ENCODE results near the gene GSG1L. TPM values are rescaled to one million over a fixed set of nuclear protein-coding genes. Genes with fewer than 3 reads are reported as not detected.
A peak's percentile ranks its signal among the peaks of the same experiment; 100 is the strongest.

Gene GSG1L
- total RNA-seq, 4 donors from 2014 or later = not detected

- DNase-seq (ENCODE audit: low spot score) = no peak
- no peak for ATAC-seq (ENCODE audit: low FRiP score)
- TF ChIP-seq CTCF (IDR thresholded peaks at IDR 0.05) = no peak
Observed at GRCh38 chr16:27868180-27868579, 195.3 kb downstream of the GSG1L start.

GRCh38 chr16:27867122-27868110 is 196.1 kb downstream of the GSG1L start:
- ATAC-seq (ENCODE audit: low FRiP score) (peak; percentile 45), DNase-seq (ENCODE audit: low spot score) (no peak)
- no peak for TF ChIP-seq CTCF (IDR thresholded peaks at IDR 0.05)

GRCh38 chr16:27863377-27863776 is 200.1 kb downstream of the GSG1L start:
- DNase-seq (ENCODE audit: low spot score) (no peak), ATAC-seq (ENCODE audit: low FRiP score) (no peak)
- no peak for TF ChIP-seq CTCF (IDR thresholded peaks at IDR 0.05)

GRCh38 chr16:27862953-27863352 is 200.6 kb downstream of the GSG1L start:
- no peak for TF ChIP-seq CTCF (IDR thresholded peaks at IDR 0.05)
- ATAC-seq (ENCODE audit: low FRiP score) (no peak), DNase-seq (ENCODE audit: low spot score) (no peak)

GRCh38 chr16:27860091-27860490 is 203.4 kb downstream of the GSG1L start:
- no peak for DNase-seq (ENCODE audit: low spot score)
- no peak for TF ChIP-seq CTCF (IDR thresholded peaks at IDR 0.05)
- ATAC-seq (ENCODE audit: low FRiP score) = no peak

GRCh38 chr16:27859020-27859419 is 204.5 kb downstream of the GSG1L start:
- DNase-seq (ENCODE audit: low spot score) = no peak
- TF ChIP-seq CTCF (IDR thresholded peaks at IDR 0.05) = no peak

GRCh38 chr16:27853651-27854050 is 209.9 kb downstream of the GSG1L start:
- no peak for TF ChIP-seq CTCF (IDR thresholded peaks at IDR 0.05)
- ATAC-seq (ENCODE audit: low FRiP score) = no peak
- DNase-seq (ENCODE audit: low spot score) = no peak

More at GRCh38 chr16:27859020-27859419, 204.5 kb downstream of the GSG1L start:
- ATAC-seq (ENCODE audit: low FRiP score) = no peak

Measured in omental fat pad (tissue), 4 donors.